H1 (cell line): Measurements from ENCODE around the gene CFAP100. TPM values are rescaled to one million over a fixed set of nuclear protein-coding genes. Genes with fewer than 3 reads are reported as not detected.

Experiments
- CTCF ChIA-PET: fragments of 300-600 bp; sonication (Branson Sonifier 250); formaldehyde crosslinking; loops from one replicate; lab custom pipeline; 2021; ENCODE audit not compliant: partially characterized antibody; lab: Charles Lee
- POLR2A ChIA-PET: fragments of 300-600 bp; sonication (Branson Sonifier 250); formaldehyde crosslinking; loops from one replicate; lab custom pipeline; 2021; ENCODE audit warnings: inconsistent platforms; ENCODE audit not compliant: partially characterized antibody; lab: Charles Lee
- DNase-seq, 2 experiments: peaks; one replicate each; pipeline versions ENCODE4 v3.0.0 to v3.0.0-alpha.2; 2010 to 2022; ENCODE audit warnings: low spot score in 2 of 2, low read depth in 1 of 2, mixed read lengths in 1 of 2
- FAIRE-seq: peaks from 2 replicates; lab custom pipeline; 2011; peaks lifted over from hg19 to GRCh38; lab: Jason Lieb, UNC
- H2AFZ ChIP-seq: 2 replicates; pipeline ENCODE4 v1.8.1; 2012; ENCODE audit warnings: low read length, inconsistent platforms
- H2AK5ac ChIP-seq: 2 replicates; pipeline ENCODE4 v1.6.1; 2013; ENCODE audit warnings: low read depth, low read length
- H2BK120ac ChIP-seq: replicated peaks from 2 replicates; pipeline ENCODE3; 2013; ENCODE audit warnings: low read depth, low read length, inconsistent platforms
- H2BK12ac ChIP-seq: 2 replicates; pipeline ENCODE4 v1.6.1; 2013; ENCODE audit warnings: low read depth, low read length
- H2BK15ac ChIP-seq: 2 replicates; pipeline ENCODE4 v1.6.1; 2013; ENCODE audit warnings: low read length
- H2BK20ac ChIP-seq: 2 replicates; pipeline ENCODE4 v1.6.1; 2013; ENCODE audit warnings: low read length
- H2BK5ac ChIP-seq: 2 replicates; pipeline ENCODE4 v1.6.1; 2013; ENCODE audit warnings: low read depth, low read length
- H3K14ac ChIP-seq: 2 replicates; pipeline ENCODE4 v1.6.1; 2013; ENCODE audit warnings: inconsistent platforms; ENCODE audit not compliant: insufficient read length
- H3K18ac ChIP-seq: 2 replicates; pipeline ENCODE4 v1.6.1; 2013; ENCODE audit warnings: low read length; ENCODE audit errors: extremely low read depth
- H3K23ac ChIP-seq: 2 replicates; pipeline ENCODE4 v1.6.1; 2013; ENCODE audit warnings: inconsistent platforms; ENCODE audit not compliant: insufficient read length
- H3K23me2 ChIP-seq: 2 replicates; pipeline ENCODE4 v1.6.1; 2013; ENCODE audit warnings: low read depth, low read length
- H3K27ac ChIP-seq: 2 replicates; pipeline ENCODE4 v1.6.1; 2011; ENCODE audit warnings: low read depth, low read length, inconsistent platforms
- H3K27me3 ChIP-seq, 4 experiments: replicated peaks in 1 of 4; 1 replicate in 1 of 4; 2 replicates in 3 of 4; pipeline versions ENCODE4 v1.6.1 to v1.8.1; 2011 to 2013; ENCODE audit warnings: low read length in 3 of 4, mild to moderate bottlenecking in 3 of 4, inconsistent platforms in 2 of 4, mixed read lengths in 2 of 4, moderate library complexity in 1 of 4; ENCODE audit not compliant: control insufficient read depth in 3 of 4, insufficient read depth in 3 of 4; ENCODE audit errors: extremely low read depth in 1 of 4
- H3K36me3 ChIP-seq, 4 experiments: 2 replicates each; pipeline versions ENCODE4 v1.6.1 to v1.8.1; 2011 to 2013; ENCODE audit warnings: mild to moderate bottlenecking in 4 of 4, low read length in 3 of 4, moderate library complexity in 2 of 4, control low read depth in 1 of 4, inconsistent platforms in 1 of 4; ENCODE audit not compliant: insufficient read depth in 4 of 4, control insufficient read depth in 2 of 4
- H3K4ac ChIP-seq: replicated peaks from 2 replicates; pipeline ENCODE3; 2013; ENCODE audit warnings: low read length, low read depth, mixed read lengths, inconsistent platforms; ENCODE audit not compliant: insufficient read length
- H3K4me1 ChIP-seq, 4 experiments: replicated peaks in 1 of 4; 1 replicate in 1 of 4; 2 replicates in 3 of 4; pipeline versions ENCODE4 v1.6.1 to v1.8.1; 2011 to 2013; ENCODE audit warnings: low read length in 3 of 4, inconsistent platforms in 2 of 4, mixed read lengths in 1 of 4; ENCODE audit not compliant: insufficient read depth in 4 of 4, control insufficient read depth in 3 of 4
- H3K4me2 ChIP-seq, 2 experiments: 2 replicates each; pipeline versions ENCODE4 v1.6.1 to v1.8.1; 2011 to 2013; ENCODE audit warnings: low read depth in 2 of 2, low read length in 2 of 2, control low read depth in 1 of 2, inconsistent platforms in 1 of 2, mild to moderate bottlenecking in 1 of 2; ENCODE audit not compliant: insufficient read depth in 1 of 2
- H3K4me3 ChIP-seq, 4 experiments: fragments of 200-600, 300-600 bp in 1 of 4; sonication (generic), shearing (Covaris generic), sonication (Bioruptor Twin) in 1 of 4; 2 replicates each; pipeline versions ENCODE4 v1.5.1 to v1.8.1; 2011 to 2016; ENCODE audit warnings: low read length in 4 of 4, low read depth in 3 of 4, control low read depth in 2 of 4, inconsistent platforms in 2 of 4, mild to moderate bottlenecking in 2 of 4, mixed read lengths in 1 of 4, moderate library complexity in 1 of 4; ENCODE audit not compliant: insufficient read depth in 2 of 4; ENCODE audit errors: extremely low read depth in 1 of 4
- H3K56ac ChIP-seq: replicated peaks from 2 replicates; pipeline ENCODE3; 2013; ENCODE audit warnings: low read depth, mild to moderate bottlenecking, mixed read lengths, low read length, inconsistent platforms; ENCODE audit not compliant: insufficient read length
- H3K79me1 ChIP-seq: 2 replicates; pipeline ENCODE4 v1.6.1; 2013; ENCODE audit warnings: low read depth, low read length, control low read depth
- H3K79me2 ChIP-seq, 2 experiments: 2 replicates each; pipeline versions ENCODE4 v1.6.1 to v1.8.1; 2012 to 2013; ENCODE audit warnings: low read length in 2 of 2, mild to moderate bottlenecking in 2 of 2, inconsistent platforms in 1 of 2; ENCODE audit not compliant: insufficient read depth in 2 of 2, control insufficient read depth in 1 of 2
- H3K9ac ChIP-seq, 4 experiments: replicated peaks in 1 of 4; 1 replicate in 1 of 4; 2 replicates in 3 of 4; pipeline versions ENCODE4 v1.6.1 to v1.8.1; 2011 to 2013; ENCODE audit warnings: low read depth in 3 of 4, low read length in 3 of 4, control low read depth in 2 of 4, mild to moderate bottlenecking in 2 of 4, moderate library complexity in 2 of 4, inconsistent platforms in 1 of 4; ENCODE audit errors: extremely low read depth in 1 of 4
- H3K9me3 ChIP-seq, 2 experiments: 2 replicates each; pipeline versions ENCODE4 v1.6.1 to v1.8.1; 2012 to 2013; ENCODE audit warnings: mild to moderate bottlenecking in 2 of 2, moderate library complexity in 2 of 2, control low read depth in 1 of 2, inconsistent platforms in 1 of 2, low read depth in 1 of 2, low read length in 1 of 2, mixed read lengths in 1 of 2; ENCODE audit not compliant: insufficient read depth in 2 of 2
- H4K20me1 ChIP-seq, 2 experiments: replicated peaks in 1 of 2; 2 replicates each; pipeline versions ENCODE3 to v1.8.1; 2011 to 2013; ENCODE audit warnings: inconsistent platforms in 2 of 2, low read length in 2 of 2, mild to moderate bottlenecking in 1 of 2; ENCODE audit not compliant: insufficient read depth in 2 of 2, control insufficient read depth in 1 of 2
- H4K5ac ChIP-seq: 2 replicates; pipeline ENCODE4 v1.6.1; 2013; ENCODE audit warnings: low read length, low read depth, mixed read lengths, inconsistent platforms; ENCODE audit not compliant: insufficient read length
- H4K8ac ChIP-seq: 2 replicates; pipeline ENCODE4 v1.8.0; 2013; ENCODE audit warnings: mild to moderate bottlenecking, moderate library complexity, low read length, inconsistent platforms; ENCODE audit not compliant: insufficient read depth; ENCODE audit errors: extremely low read depth
- H4K91ac ChIP-seq: replicated peaks from 2 replicates; pipeline ENCODE3; 2013; ENCODE audit warnings: low read length, mixed read lengths, inconsistent platforms; ENCODE audit not compliant: insufficient read length
- CTCF ChIP-seq, 3 experiments: IDR thresholded peaks; 1 replicate in 2 of 3; 2 replicates in 1 of 3; pipeline versions ENCODE4 v1.5.1 to v1.6.1; 2011; ENCODE audit warnings: low read length in 3 of 3, mild to moderate bottlenecking in 3 of 3, inconsistent platforms in 2 of 3, low read depth in 1 of 3, moderate library complexity in 1 of 3; ENCODE audit not compliant: insufficient read depth in 1 of 3; ENCODE audit errors: control extremely low read depth in 1 of 3
- E2F6 ChIP-seq: IDR thresholded peaks from 2 replicates; pipeline ENCODE4 v1.6.1; 2012; ENCODE audit warnings: inconsistent platforms
- JUN ChIP-seq: IDR thresholded peaks from 2 replicates; pipeline ENCODE4 v1.6.1; 2011; ENCODE audit warnings: low read depth, mild to moderate bottlenecking, improper control_type of control experiment, low read length
- POLR2AphosphoS5 ChIP-seq: IDR thresholded peaks from 2 replicates; pipeline ENCODE4 v1.6.1; 2011; ENCODE audit warnings: low read depth, low read length
- SIRT6 ChIP-seq: IDR thresholded peaks from one replicate; pipeline ENCODE4 v1.7.1; 2012; ENCODE audit warnings: low read length, inconsistent platforms
- SP2 ChIP-seq: IDR thresholded peaks from 2 replicates; pipeline ENCODE4 v1.6.1; 2012; ENCODE audit warnings: mild to moderate bottlenecking, low read length, inconsistent platforms
- TAF1 ChIP-seq: IDR thresholded peaks from 2 replicates; pipeline ENCODE4 v1.6.1; 2011; ENCODE audit warnings: mild to moderate bottlenecking, low read depth, low read length
- WGBS, 2 experiments: shearing (Covaris generic) in 1 of 2; methylation state at CpG; one replicate each; pipeline versions ENCODE4 v1.1.6 to v1.1.7; 2013 to 2015; ENCODE audit warnings: low lambda C conversion rate in 2 of 2, mixed read lengths in 2 of 2, inconsistent platforms in 1 of 2, low coverage in 1 of 2, missing lambda C conversion rate in 1 of 2; ENCODE audit not compliant: insufficient replicate concordance in 2 of 2, insufficient coverage in 1 of 2, insufficient read length in 1 of 2; ENCODE audit errors: extremely low coverage in 1 of 2, missing lambda C conversion rate in 1 of 2; 5-methylcytosine and 5-hydroxymethylcytosine counted together
- polyA plus RNA-seq, 7 experiments: library from polyadenylated mRNA; depleted of rRNA in 3 of 7; stranded (reverse) in 5 of 7; unstranded in 2 of 7; fragments of >200 nt in 5 of 7; fragments of 200-250 nt in 2 of 7; gene quantifications; 1 replicate in 5 of 7; 2 replicates in 1 of 7; 4 replicates in 1 of 7; pipeline versions ENCODE4 v1.2.1 to v1.2.3, GENCODE V29; 2011 to 2013; ENCODE audit warnings: missing spikeins in 2 of 7, mixed read lengths in 2 of 7
- total RNA-seq: library from RNA; stranded (reverse); fragmentation: NEBNext Ultra II Directional; extraction: Animal tissue kit (Norgen Biotek cat#: 25700); gene quantifications from 2 replicates; pipeline ENCODE4 v1.2.1, GENCODE V29; 2021

CFAP100 gene
- total and polyA plus RNA-seq, 2 of the 8 experiments (the other 6 are each of a cell fraction or from before 2014, with no cell fraction given): 0.17 TPM; not detected in 1

DNA sequence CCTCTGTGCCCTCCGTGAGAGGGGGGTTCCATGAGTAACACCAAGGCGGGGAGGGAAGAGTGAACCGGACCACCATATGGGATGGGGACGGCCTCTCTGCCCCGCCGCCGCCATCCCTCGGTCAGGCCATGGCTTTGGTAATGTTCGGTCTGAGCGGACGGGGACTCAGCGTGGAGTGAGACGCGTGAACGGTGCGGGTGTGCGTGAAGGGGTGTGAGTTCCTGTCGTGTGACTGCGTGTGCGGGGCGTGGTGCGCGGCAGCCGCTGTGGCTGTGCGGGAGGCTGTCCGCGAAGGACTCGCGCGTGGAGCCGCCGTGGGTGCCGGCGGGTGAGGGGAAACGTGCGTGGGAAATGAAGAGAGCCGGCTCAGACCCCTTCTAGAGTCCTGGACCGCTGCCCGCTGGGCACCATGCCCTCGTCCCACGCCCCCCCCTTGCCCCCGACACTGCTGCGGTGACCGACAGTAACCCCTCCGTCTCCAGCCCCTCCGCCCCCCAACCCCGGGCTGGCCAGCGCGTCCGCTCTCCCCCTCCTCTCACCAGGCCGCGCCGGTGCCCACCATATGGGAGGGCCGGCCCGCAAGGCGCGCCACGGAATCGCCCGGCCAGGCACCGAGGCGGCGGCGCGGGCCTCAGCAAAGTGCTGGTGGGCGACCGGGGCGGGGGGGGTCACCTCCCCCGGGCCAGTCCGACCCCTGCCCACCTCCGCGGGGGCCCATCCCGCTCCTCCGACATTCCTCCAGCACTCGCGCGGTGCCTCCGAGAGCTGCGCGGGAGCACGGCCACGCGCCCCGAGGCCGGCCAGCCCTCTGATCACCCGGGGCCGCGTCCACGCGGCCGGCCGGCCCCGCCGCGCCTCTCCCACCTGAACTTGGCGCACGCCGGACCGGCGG is 38.1 kb upstream of the CFAP100 start:
- Histone ChIP-seq H4K20me1 (peaks cover 0 to 9% of the 10 kb centered on the region in 2 experiments), H2BK120ac (no peak overlapping the region), H3K4me2 (peak overlapping the region; percentile 93 to 96), H2BK15ac (0 out of 2 replicates have a peak overlapping the region, but pooled peaks have one; percentile 81), H3K23ac (no peak overlapping the region), H3K27me3 (peaks cover 0 to 17% (median 8%) of the 10 kb centered on the region in 4 experiments; a peak in 6 of 7 replicates), H2AFZ (no peak overlapping the region), H3K23me2 (peaks cover 17% of the 10 kb centered on the region), H2BK20ac (0 out of 2 replicates have a peak overlapping the region, but pooled peaks have one; percentile 32), H3K9ac (peak overlapping the region; percentile 42 to 83 (median 70); a peak in 6 of 7 replicates), H3K18ac (peak overlapping the region; percentile 97), H2BK5ac (peak overlapping the region; percentile 88; the same call in 1 of the 2 replicates), H4K8ac (peak overlapping the region; percentile 92), H3K36me3 (peaks cover 0 to 5% (median 2%) of the 10 kb centered on the region in 4 experiments; a peak in 2 of 8 replicates), H3K9me3 (no peaks in the 10 kb centered on the region), H2AK5ac (peak overlapping the region; percentile 97), H2BK12ac (peak overlapping the region; percentile 92; the same call in 1 of the 2 replicates), H3K4ac (no peak overlapping the region), H3K14ac (no peak overlapping the region), H3K79me1 (0 out of 2 replicates have a peak, but pooled peaks cover 3% of the 10 kb centered on the region), H3K4me1 (peaks cover 2 to 25% (median 14%) of the 10 kb centered on the region in 4 experiments), H3K56ac (peak overlapping the region; percentile 22), H3K79me2 (peaks cover 0 to 18% of the 10 kb centered on the region in 2 experiments; a peak in 1 of 4 replicates), H3K4me3 (peak overlapping the region; percentile 61 to 73 (median 68)), H4K91ac (peak overlapping the region; percentile 91), H3K27ac (no peak overlapping the region), H4K5ac (peak overlapping the region; percentile 46)
- POLR2A ChIA-PET: interaction anchor here (1.0 to 1.9 kb wide), 8 partner anchors 8 to 119 kb away, joined by 3 to 8 read pairs (median 4); partner anchors contain the start of gene ZXDC
- WGBS, 2 experiments: 3% methylated on average over 53 of the region's 100 CpGs; no CpG with 5 or more reads in 1 of the 2 experiments
- CTCF ChIA-PET: interaction anchor here (0.7 to 5.7 kb wide), 7 partner anchors 8 to 223 kb away, joined by 3 to 30 read pairs (median 4); no protein-coding TSS in a partner anchor
- DNase-seq (no peak), FAIRE-seq (no peak)
- TF ChIP-seq TAF1: no peak
- TF ChIP-seq E2F6: no peak
- no peak for TF ChIP-seq CTCF (IDR thresholded peaks at IDR 0.05; ENCODE audit: control extremely low read depth in 1 of 3, insufficient read depth in 1 of 3, low read depth in 1 of 3, low read length in 3 of 3)
- no peak for TF ChIP-seq SIRT6
- no peak for TF ChIP-seq SP2
- TF ChIP-seq POLR2AphosphoS5: no peak
- no peak for TF ChIP-seq JUN
